Naive thymus-derived CD4-positive, alpha-beta T cell (primary cell): ENCODE measurements around the gene SERINC5. TPM values are rescaled to one million over a fixed set of nuclear protein-coding genes. Genes with fewer than 3 reads are reported as not detected.
A peak's percentile ranks its signal among the peaks of the same experiment; 100 is the strongest.

Source experiments
- ATAC-seq: fragments of 150-1000 bp; cut with Tn5 transposase; 2 replicates; pipeline ENCODE4 v1.10.0; 2021; ENCODE audit warnings: mild to moderate bottlenecking, moderate library complexity
- CTCF ChIA-PET: fragments of 350-600 bp; sonication (Branson Sonifier 250); formaldehyde crosslinking; loops from one replicate; lab custom pipeline; 2021; ENCODE audit warnings: antibody characterized with exemption; lab: Charles Lee
- POLR2A ChIA-PET: fragments of 350-600 bp; sonication (Branson Sonifier 250); formaldehyde crosslinking; loops from one replicate; lab custom pipeline; 2021; ENCODE audit warnings: antibody characterized with exemption, inconsistent platforms; lab: Charles Lee
- DNase-seq, 9 donors: peaks; one replicate each; pipeline versions ENCODE4 v3.0.0 to v3.0.0-alpha.2; 2020 to 2022; ENCODE audit warnings: mixed read lengths in 1 of 9
- H3K27ac ChIP-seq: one replicate; pipeline ENCODE4 v1.7.0; 2013; ENCODE audit warnings: mild to moderate bottlenecking, low read depth, low read length, moderate library complexity
- H3K27me3 ChIP-seq, 2 donors: one replicate each; pipeline ENCODE4 v1.7.0; 2013; ENCODE audit warnings: low read length in 2 of 2, mild to moderate bottlenecking in 2 of 2, moderate library complexity in 2 of 2; ENCODE audit not compliant: control insufficient read depth in 2 of 2, insufficient read depth in 2 of 2
- H3K36me3 ChIP-seq, 3 experiments: 1 replicate in 2 of 3; 2 replicates in 1 of 3; pipeline ENCODE4 v1.7.0; 2013; ENCODE audit warnings: low read length in 3 of 3, mild to moderate bottlenecking in 3 of 3, moderate library complexity in 1 of 3; ENCODE audit not compliant: insufficient read depth in 3 of 3, control insufficient read depth in 2 of 3
- H3K4me1 ChIP-seq, 2 donors: one replicate each; pipeline ENCODE4 v1.7.0; 2013; ENCODE audit warnings: low read length in 2 of 2, mild to moderate bottlenecking in 2 of 2, moderate library complexity in 1 of 2; ENCODE audit not compliant: control insufficient read depth in 2 of 2, insufficient read depth in 2 of 2
- H3K4me3 ChIP-seq: 2 replicates; pipeline ENCODE4 v1.7.0; 2013; ENCODE audit warnings: mild to moderate bottlenecking, low read length
- H3K9me3 ChIP-seq, 3 experiments: 1 replicate in 2 of 3; 2 replicates in 1 of 3; pipeline ENCODE4 v1.7.0; 2013; ENCODE audit warnings: low read length in 3 of 3; ENCODE audit not compliant: control insufficient read depth in 2 of 3
- H3K27ac Mint-ChIP-seq, 9 donors: one replicate each; pipeline ENCODE4 v1.8.0; 2020 to 2022; ENCODE audit warnings: mixed read lengths in 9 of 9, mild to moderate bottlenecking in 8 of 9, moderate library complexity in 5 of 9, inconsistent platforms in 2 of 9
- H3K27me3 Mint-ChIP-seq, 5 donors: one replicate each; pipeline ENCODE4 v1.8.0; 2021 to 2022; ENCODE audit warnings: mixed read lengths in 5 of 5, mild to moderate bottlenecking in 1 of 5
- H3K36me3 Mint-ChIP-seq, 5 donors: one replicate each; pipeline ENCODE4 v1.8.0; 2020 to 2022; ENCODE audit warnings: mixed read lengths in 5 of 5, mild to moderate bottlenecking in 3 of 5, inconsistent platforms in 1 of 5
- H3K4me1 Mint-ChIP-seq, 7 donors: one replicate each; pipeline ENCODE4 v1.8.0; 2020 to 2022; ENCODE audit warnings: mixed read lengths in 7 of 7, mild to moderate bottlenecking in 3 of 7, inconsistent platforms in 1 of 7
- H3K4me3 Mint-ChIP-seq, 10 donors: one replicate each; pipeline ENCODE4 v1.8.0; 2020 to 2022; ENCODE audit warnings: mild to moderate bottlenecking in 10 of 10, mixed read lengths in 10 of 10, moderate library complexity in 6 of 10, inconsistent platforms in 2 of 10
- H3K9me3 Mint-ChIP-seq, 11 donors: one replicate each; pipeline ENCODE4 v1.8.0; 2020 to 2022; ENCODE audit warnings: mixed read lengths in 11 of 11, mild to moderate bottlenecking in 4 of 11, inconsistent platforms in 1 of 11, moderate library complexity in 1 of 11
- intact Hi-C, 2 donors: fragments of 100-400 bp; cut with micrococcal nuclease; formaldehyde crosslinking; loops; one replicate each; pipeline ENCODE4 v1.15.1; 2023
- polyA plus RNA-seq, 2 donors: library from polyadenylated mRNA; unstranded; fragments of 300-500 nt; fragmentation: Illumina TruSeq; gene quantifications; one replicate each; pipeline ENCODE4 v1.2.3, GENCODE V29; 2021
- total RNA-seq, 6 experiments: library from RNA in 5 of 6; stranded (reverse) in 5 of 6; gene quantifications; 1 replicate in 5 of 6; 2 replicates in 1 of 6; pipeline ENCODE4 v1.2.3 and lab custom pipeline; 2021 to 2026

SERINC5 gene
- total and polyA plus RNA-seq, 7 experiments from 2014 or later, result 34.3 to 164 (median 101) TPM

- no peak for ATAC-seq
- H3K27ac ChIP-seq, result peak overlapping the region; percentile 56
These were observed 16.0 kb downstream of the SERINC5 start for GRCh38 chr5:80239680-80240367.

GRCh38 chr5:80238778-80239679 is 16.8 kb downstream of the SERINC5 start:
- H3K27ac Mint-ChIP-seq, result peak overlapping the region in 8 of 9 donors; percentile 72 to 93 (median 84)
- no peak for DNase-seq
- Histone ChIP-seq H3K27me3 (no peaks in the 10 kb centered on the region), H3K4me3 (no peak overlapping the region), H3K9me3 (peaks cover 0 to 9% (median 8%) of the 10 kb centered on the region in 3 experiments), H3K36me3 (peaks cover 8 to 17% (median 9%) of the 10 kb centered on the region in 3 experiments), H3K4me1 (peaks cover 11 to 59% of the 10 kb centered on the region in 2 donors), H3K27ac (peak overlapping the region; percentile 31)
- H3K9me3 Mint-ChIP-seq, result peaks cover 0 to 21% (median 15%) of the 10 kb centered on the region in 11 donors
- intact Hi-C loops, result loop anchor here in 1 of 2 donors (1.0 to 2.0 kb wide), 2 partner anchors 15 to 20 kb away; no protein-coding TSS in a partner anchor
- peaks cover 40 to 86% (median 77%) of the 10 kb centered on the region in 7 donors for H3K4me1 Mint-ChIP-seq
- no peak for ATAC-seq
- ChIA-PET CTCF (interaction anchor here (0.6 to 2.0 kb wide), 6 partner anchors 8 to 166 kb away, joined by 3 to 4 read pairs (median 3); no protein-coding TSS in a partner anchor), POLR2A (interaction anchor here (0.6 to 4.8 kb wide), 13 partner anchors 9 to 56 kb away, joined by 3 to 29 read pairs (median 4); partner anchors contain the start of gene SERINC5)
- peak overlapping the region in 9 of 10 donors; percentile 59 to 89 (median 73) for H3K4me3 Mint-ChIP-seq
- H3K36me3 Mint-ChIP-seq, result peaks cover 6 to 58% (median 39%) of the 10 kb centered on the region in 5 donors
- H3K27me3 Mint-ChIP-seq, result no peaks in the 10 kb centered on the region

More at GRCh38 chr5:80239680-80240367, 16.0 kb downstream of the SERINC5 start:
- POLR2A ChIA-PET, result interaction anchor here (0.7 to 4.8 kb wide), 6 partner anchors 10 to 48 kb away, joined by 3 to 29 read pairs (median 4); partner anchors contain the start of gene SERINC5
- Mint-ChIP-seq H3K36me3 (peaks cover 6 to 59% (median 41%) of the 10 kb centered on the region in 5 donors), H3K4me1 (peaks cover 33 to 81% (median 71%) of the 10 kb centered on the region in 7 donors), H3K9me3 (peaks cover 0 to 23% (median 16%) of the 10 kb centered on the region in 11 donors), H3K27ac (peak overlapping the region in 8 of 9 donors; percentile 72 to 93 (median 84)), H3K4me3 (peak overlapping the region in 9 of 10 donors; percentile 27 to 89 (median 68)), H3K27me3 (no peaks in the 10 kb centered on the region)
- Histone ChIP-seq H3K4me3 (no peak overlapping the region), H3K9me3 (peaks cover 0 to 9% (median 8%) of the 10 kb centered on the region in 3 experiments), H3K27me3 (no peaks in the 10 kb centered on the region), H3K4me1 (peaks cover 3 to 52% of the 10 kb centered on the region in 2 donors), H3K36me3 (peaks cover 8 to 19% (median 9%) of the 10 kb centered on the region in 3 experiments)
- DNase-seq, result no peak
- CTCF ChIA-PET, result interaction anchor here (0.9 to 1.4 kb wide), 2 partner anchors 35 to 148 kb away, joined by 3 to 4 read pairs; no protein-coding TSS in a partner anchor
- intact Hi-C loops, result loop anchor here in 1 of 2 donors (2.0 kb wide), 1 partner anchor 21 kb away; no protein-coding TSS in a partner anchor

GRCh38 chr5:80238097-80238496 is 17.8 kb downstream of the SERINC5 start:
- Mint-ChIP-seq H3K27ac (peak overlapping the region in 8 of 9 donors; percentile 42 to 93 (median 84)), H3K4me1 (peaks cover 40 to 86% (median 78%) of the 10 kb centered on the region in 7 donors), H3K36me3 (peaks cover 3 to 54% (median 32%) of the 10 kb centered on the region in 5 donors), H3K9me3 (peaks cover 0 to 17% (median 11%) of the 10 kb centered on the region in 11 donors), H3K4me3 (peak overlapping the region in 9 of 10 donors; percentile 59 to 89 (median 73)), H3K27me3 (no peaks in the 10 kb centered on the region)
- peaks cover 8 to 15% (median 9%) of the 10 kb centered on the region in 3 experiments for H3K36me3 ChIP-seq
- peak; percentile 65 for ATAC-seq
- intact Hi-C loops, result loop anchor here in 1 of 2 donors (1.0 to 2.0 kb wide), 2 partner anchors 16 to 19 kb away; no protein-coding TSS in a partner anchor
- POLR2A ChIA-PET, result interaction anchor here (0.6 to 4.8 kb wide), 10 partner anchors 11 to 72 kb away, joined by 3 to 29 read pairs (median 3); partner anchors contain the start of gene SERINC5
- no peaks in the 10 kb centered on the region for H3K27me3 ChIP-seq
- H3K27ac ChIP-seq, result peak overlapping the region; percentile 37
- H3K4me3 ChIP-seq, result no peak overlapping the region
- DNase-seq, result peak in 2 of 9 donors; percentile 33 to 54
- CTCF ChIA-PET, result interaction anchor here (0.6 to 2.0 kb wide), 2 partner anchors 9 to 33 kb away, joined by 3 to 4 read pairs; no protein-coding TSS in a partner anchor
- H3K4me1 ChIP-seq, result peaks cover 12 to 62% of the 10 kb centered on the region in 2 donors
- H3K9me3 ChIP-seq, result peaks cover 0 to 6% (median 5%) of the 10 kb centered on the region in 3 experiments

GRCh38 chr5:80237243-80237642 is 18.6 kb downstream of the SERINC5 start:
- peaks cover 0 to 49% (median 27%) of the 10 kb centered on the region in 5 donors for H3K36me3 Mint-ChIP-seq
- Histone ChIP-seq H3K9me3 (peaks cover 0 to 2% (median 0%) of the 10 kb centered on the region in 3 experiments), H3K4me3 (no peak overlapping the region), H3K4me1 (peaks cover 12 to 62% of the 10 kb centered on the region in 2 donors), H3K27me3 (no peaks in the 10 kb centered on the region), H3K36me3 (peaks cover 7 to 9% (median 9%) of the 10 kb centered on the region in 3 experiments), H3K27ac (peak overlapping the region; percentile 26)
- H3K4me3 Mint-ChIP-seq, result peak overlapping the region in 6 of 10 donors; percentile 36 to 62 (median 45)
- no peaks in the 10 kb centered on the region for H3K27me3 Mint-ChIP-seq
- no peak for DNase-seq
- intact Hi-C loops, result loop anchor here in 1 of 2 donors (1.0 kb wide), 1 partner anchor 10 kb away; no protein-coding TSS in a partner anchor
- peaks cover 0 to 12% (median 7%) of the 10 kb centered on the region in 11 donors for H3K9me3 Mint-ChIP-seq
- ATAC-seq, result no peak
- peaks cover 45 to 91% (median 80%) of the 10 kb centered on the region in 7 donors for H3K4me1 Mint-ChIP-seq
- ChIA-PET POLR2A (interaction anchor here (0.5 to 4.8 kb wide), 4 partner anchors 13 to 43 kb away, joined by 3 to 29 read pairs (median 7); partner anchors contain the start of gene SERINC5), CTCF (interaction anchor here (2.0 kb wide), 1 partner anchor 10 kb away, joined by 4 read pairs; no protein-coding TSS in a partner anchor)
- H3K27ac Mint-ChIP-seq, result peak overlapping the region in 6 of 9 donors; percentile 21 to 79 (median 66)

GRCh38 chr5:80234116-80234948 is 21.5 kb downstream of the SERINC5 start:
- peak in 1 of 9 donors; percentile 46 for DNase-seq

More at GRCh38 chr5:80234116-80234948, 21.5 kb downstream of the SERINC5 start:
- peak overlapping the region in 8 of 9 donors; percentile 51 to 92 (median 80) for H3K27ac Mint-ChIP-seq
- H3K27me3 Mint-ChIP-seq, result no peaks in the 10 kb centered on the region
- Histone ChIP-seq H3K36me3 (no peaks in the 10 kb centered on the region), H3K4me1 (peaks cover 12 to 58% of the 10 kb centered on the region in 2 donors), H3K4me3 (no peak overlapping the region), H3K27me3 (no peaks in the 10 kb centered on the region), H3K27ac (peak overlapping the region; percentile 28), H3K9me3 (no peaks in the 10 kb centered on the region)
- POLR2A ChIA-PET, result interaction anchor here (1.0 to 1.6 kb wide), 3 partner anchors 14 to 22 kb away, joined by 4 to 7 read pairs (median 4); no protein-coding TSS in a partner anchor
- CTCF ChIA-PET, result no interaction called here
- H3K36me3 Mint-ChIP-seq, result peaks cover 0 to 22% (median 11%) of the 10 kb centered on the region in 5 donors
- H3K4me3 Mint-ChIP-seq, result peak overlapping the region in 9 of 10 donors; percentile 56 to 88 (median 76)
- H3K4me1 Mint-ChIP-seq, result peaks cover 52 to 91% (median 78%) of the 10 kb centered on the region in 7 donors
- ATAC-seq, result peak; percentile 50
- peaks cover 0 to 2% (median 0%) of the 10 kb centered on the region in 11 donors for H3K9me3 Mint-ChIP-seq
- intact Hi-C loops, result no loop called here
